ENCODE results near the gene HOXC6. TPM values are rescaled to one million over a fixed set of nuclear protein-coding genes. Genes with fewer than 3 reads are reported as not detected.

HOXC6 gene
- not detected in 2 replicates for total RNA-seq

DNA sequence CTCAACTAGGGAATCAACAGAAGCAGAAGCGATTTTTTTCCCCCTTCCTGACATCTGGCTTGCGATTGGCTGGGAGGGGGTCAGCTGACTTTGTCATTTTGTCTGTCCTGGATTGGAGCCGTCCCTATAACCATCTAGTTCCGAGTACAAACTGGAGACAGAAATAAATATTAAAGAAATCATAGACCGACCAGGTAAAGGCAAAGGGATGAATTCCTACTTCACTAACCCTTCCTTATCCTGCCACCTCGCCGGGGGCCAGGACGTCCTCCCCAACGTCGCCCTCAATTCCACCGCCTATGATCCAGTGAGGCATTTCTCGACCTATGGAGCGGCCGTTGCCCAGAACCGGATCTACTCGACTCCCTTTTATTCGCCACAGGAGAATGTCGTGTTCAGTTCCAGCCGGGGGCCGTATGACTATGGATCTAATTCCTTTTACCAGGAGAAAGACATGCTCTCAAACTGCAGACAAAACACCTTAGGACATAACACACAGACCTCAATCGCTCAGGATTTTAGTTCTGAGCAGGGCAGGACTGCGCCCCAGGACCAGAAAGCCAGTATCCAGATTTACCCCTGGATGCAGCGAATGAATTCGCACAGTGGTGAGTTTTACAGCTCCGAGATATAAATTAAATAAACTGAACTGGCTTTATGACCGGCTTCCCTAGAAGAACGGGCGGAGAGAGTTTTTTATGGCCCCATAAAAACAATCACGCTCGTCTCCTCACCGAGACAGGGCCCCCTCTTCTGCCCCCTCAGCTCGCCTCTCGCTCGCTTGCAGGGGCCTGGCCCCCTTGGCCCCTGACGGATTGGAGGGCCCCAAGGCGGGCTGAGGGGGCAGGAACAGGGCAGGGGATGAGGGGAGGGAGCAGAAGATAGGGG lies at the start of gene HOXC6:
Gene HOXC6 (plus strand): TSS at position 127 of the 888 bp plus-strand sequence. CDS start 82 bp downstream, at position 209.

DNA sequence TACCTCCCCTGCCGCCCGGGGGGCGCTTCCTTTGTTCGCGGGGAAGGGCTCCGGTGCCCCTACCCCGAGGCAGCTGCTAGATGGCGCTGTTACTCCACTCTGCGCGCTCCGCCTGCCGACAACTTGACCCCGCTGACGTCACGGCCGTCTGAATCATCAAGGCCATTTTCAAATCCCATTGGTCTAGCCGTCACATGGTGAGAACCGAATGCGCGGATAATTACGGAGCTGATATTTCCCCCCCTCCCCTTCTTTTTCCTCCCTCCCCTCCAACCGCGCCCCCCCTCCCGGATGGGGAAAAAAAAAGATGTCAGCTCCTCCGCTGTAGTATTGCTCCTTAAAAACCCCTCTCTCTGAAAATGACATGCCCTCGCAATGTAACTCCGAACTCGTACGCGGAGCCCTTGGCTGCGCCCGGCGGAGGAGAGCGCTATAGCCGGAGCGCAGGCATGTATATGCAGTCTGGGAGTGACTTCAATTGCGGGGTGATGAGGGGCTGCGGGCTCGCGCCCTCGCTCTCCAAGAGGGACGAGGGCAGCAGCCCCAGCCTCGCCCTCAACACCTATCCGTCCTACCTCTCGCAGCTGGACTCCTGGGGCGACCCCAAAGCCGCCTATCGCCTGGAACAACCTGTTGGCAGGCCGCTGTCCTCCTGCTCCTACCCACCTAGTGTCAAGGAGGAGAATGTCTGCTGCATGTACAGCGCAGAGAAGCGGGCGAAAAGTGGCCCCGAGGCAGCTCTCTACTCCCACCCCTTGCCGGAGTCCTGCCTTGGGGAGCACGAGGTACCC lies 43.1 kb upstream of the HOXC6 start, which contains the start of gene HOXC10:
Gene HOXC10 (plus strand): TSS at position 246 of the 791 bp plus-strand sequence. CDS start 114 bp downstream, at position 360.

DNA sequence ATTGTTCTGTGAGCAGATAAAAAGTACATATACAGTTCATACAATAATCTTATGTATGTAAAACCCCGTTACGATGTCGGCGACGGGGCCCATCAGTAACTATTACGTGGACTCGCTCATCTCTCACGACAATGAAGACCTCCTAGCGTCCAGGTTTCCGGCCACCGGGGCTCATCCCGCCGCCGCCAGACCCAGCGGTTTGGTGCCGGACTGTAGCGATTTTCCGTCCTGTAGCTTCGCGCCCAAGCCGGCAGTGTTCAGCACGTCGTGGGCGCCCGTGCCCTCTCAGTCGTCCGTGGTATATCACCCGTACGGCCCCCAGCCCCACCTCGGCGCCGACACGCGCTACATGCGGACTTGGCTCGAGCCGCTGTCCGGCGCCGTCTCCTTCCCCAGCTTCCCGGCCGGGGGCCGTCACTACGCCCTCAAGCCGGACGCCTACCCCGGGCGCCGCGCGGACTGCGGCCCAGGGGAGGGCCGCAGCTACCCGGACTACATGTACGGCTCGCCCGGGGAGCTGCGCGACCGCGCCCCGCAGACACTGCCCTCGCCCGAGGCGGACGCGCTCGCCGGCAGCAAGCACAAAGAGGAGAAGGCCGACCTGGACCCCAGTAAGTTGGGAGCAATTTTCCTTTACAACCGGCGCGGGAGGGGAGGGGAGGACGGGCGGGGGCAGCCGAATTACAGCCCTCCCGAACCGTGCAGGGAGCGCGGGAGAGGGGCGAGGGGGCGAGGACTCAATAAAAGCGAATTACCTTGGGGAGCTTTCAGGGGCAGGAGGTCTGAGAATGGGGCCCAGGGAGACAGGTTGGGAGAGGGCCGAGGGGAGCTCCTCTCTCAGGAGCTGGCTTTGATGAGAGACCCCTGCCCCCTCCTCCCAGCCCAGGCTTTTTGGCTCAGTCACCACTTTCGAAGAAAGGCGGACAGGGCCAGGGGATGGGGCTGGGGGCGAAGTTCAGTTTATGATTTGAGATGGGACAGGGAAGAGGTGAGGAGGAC lies 27.8 kb upstream of the HOXC6 start, which contains the start of gene HOXC9:
Gene HOXC9 (plus strand): TSS at position 46 of the 999 bp plus-strand sequence. CDS start 28 bp downstream, at position 74.

DNA sequence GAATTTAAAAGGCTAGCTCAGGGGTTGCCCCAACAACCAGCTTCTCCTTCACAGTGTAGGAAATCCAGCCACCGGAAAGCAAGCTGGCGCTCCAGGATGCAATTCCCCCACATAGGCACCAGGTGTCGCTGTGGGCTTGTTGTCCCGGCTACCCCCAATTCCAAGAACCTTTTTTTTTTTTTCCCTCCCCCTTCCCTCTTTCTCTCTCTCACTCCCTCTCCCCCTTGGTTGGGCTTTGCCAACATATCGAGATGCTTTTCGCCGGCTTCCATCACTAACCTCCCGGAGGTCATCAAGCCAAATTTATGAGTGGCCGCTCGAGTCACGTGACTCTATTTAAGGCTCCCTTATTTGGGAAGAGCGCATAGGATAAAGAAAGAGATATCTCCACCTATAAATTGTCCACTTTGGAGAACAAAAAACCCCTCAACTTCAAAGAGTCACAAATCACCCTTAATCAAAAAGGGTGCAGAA lies 4.4 kb downstream of the HOXC6 start, which contains the start of gene HOXC5:
Gene HOXC5 (plus strand): TSS at position 424 of the 474 bp plus-strand sequence. CDS start 73 bp downstream, outside the sequence.

DNA sequence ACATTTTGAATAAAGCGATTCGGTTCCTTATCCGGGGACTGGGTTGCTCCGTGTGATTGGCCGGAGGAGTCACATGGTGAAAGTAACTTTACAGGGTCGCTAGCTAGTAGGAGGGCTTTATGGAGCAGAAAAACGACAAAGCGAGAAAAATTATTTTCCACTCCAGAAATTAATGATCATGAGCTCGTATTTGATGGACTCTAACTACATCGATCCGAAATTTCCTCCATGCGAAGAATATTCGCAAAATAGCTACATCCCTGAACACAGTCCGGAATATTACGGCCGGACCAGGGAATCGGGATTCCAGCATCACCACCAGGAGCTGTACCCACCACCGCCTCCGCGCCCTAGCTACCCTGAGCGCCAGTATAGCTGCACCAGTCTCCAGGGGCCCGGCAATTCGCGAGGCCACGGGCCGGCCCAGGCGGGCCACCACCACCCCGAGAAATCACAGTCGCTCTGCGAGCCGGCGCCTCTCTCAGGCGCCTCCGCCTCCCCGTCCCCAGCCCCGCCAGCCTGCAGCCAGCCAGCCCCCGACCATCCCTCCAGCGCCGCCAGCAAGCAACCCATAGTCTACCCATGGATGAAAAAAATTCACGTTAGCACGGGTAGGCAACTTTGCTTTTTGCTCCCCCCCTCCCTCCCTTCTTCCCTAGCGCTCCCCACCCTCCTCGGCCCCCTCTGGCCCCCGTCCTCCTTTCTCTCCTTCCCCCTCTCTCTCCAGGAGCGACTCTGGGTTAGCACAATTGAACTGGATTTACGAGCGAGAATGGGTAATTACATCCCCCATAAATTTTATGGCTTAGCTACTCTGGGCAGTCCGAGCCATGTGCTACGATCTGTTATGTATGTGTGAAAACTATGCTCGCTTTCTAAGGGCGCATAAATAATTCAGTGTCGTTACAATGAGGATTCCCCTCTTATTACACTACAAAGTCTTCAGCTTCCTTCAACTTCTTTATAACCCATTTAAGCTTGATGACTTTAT lies 25.8 kb downstream of the HOXC6 start, which contains the start of gene HOXC4:
Gene HOXC4 (plus strand): TSS at position 85 of the 991 bp plus-strand sequence. CDS start 88 bp downstream, at position 173.

Other genes with a start within 250 kb of the HOXC6 start
- gene HOXC13, start 89.6 kb upstream of the HOXC6 start, total RNA-seq: not detected in 2 replicates
- not detected in 2 replicates for gene HOXC12, start 73.5 kb upstream of the HOXC6 start, total RNA-seq
- not detected in 2 replicates for gene HOXC11, start 55.3 kb upstream of the HOXC6 start, total RNA-seq
- not detected in 2 replicates for gene HOTAIR, start 53.5 kb upstream of the HOXC6 start, total RNA-seq
- not detected in 2 replicates for gene HOXC10, start 43.3 kb upstream of the HOXC6 start, total RNA-seq
- not detected in 2 replicates for gene HOXC9, start 28.3 kb upstream of the HOXC6 start, total RNA-seq
- gene HOXC8, start 19.5 kb upstream of the HOXC6 start, total RNA-seq: not detected in 2 replicates
- not detected in 2 replicates for gene HOXC5, start 4.6 kb downstream of the HOXC6 start, total RNA-seq
- not detected in 2 replicates for gene HOXC4, start 25.4 kb downstream of the HOXC6 start, total RNA-seq
- gene SMUG1, start 160.5 kb downstream of the HOXC6 start, total RNA-seq: 33.4 and 57.5 TPM in 2 replicates

Measured in cardiac atrium fibroblast (primary cell).